ENCODE results near the gene RGS6.

The RGS6 gene

DNA sequence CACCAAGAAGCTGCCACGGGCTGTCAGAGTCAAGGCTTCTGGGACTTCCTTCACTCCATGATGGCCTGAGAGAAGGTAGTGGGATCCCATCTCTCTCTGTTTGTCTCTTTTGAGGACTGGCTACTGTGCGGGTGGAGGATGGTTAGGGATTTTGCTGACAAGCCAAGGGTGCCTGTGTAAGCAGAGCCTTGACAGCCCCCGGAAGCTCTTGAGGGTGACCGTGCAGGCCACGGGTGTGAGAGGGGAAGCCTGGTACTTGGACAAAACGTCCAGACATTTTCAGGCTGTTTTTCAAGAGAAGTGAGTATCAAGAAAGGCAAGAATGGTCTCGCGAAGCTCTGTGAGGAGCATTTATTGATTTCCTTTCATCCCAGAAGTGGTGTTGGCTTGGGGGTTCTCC lies 609.3 kb downstream of the RGS6 start:
- no peak for DNase-seq

DNA sequence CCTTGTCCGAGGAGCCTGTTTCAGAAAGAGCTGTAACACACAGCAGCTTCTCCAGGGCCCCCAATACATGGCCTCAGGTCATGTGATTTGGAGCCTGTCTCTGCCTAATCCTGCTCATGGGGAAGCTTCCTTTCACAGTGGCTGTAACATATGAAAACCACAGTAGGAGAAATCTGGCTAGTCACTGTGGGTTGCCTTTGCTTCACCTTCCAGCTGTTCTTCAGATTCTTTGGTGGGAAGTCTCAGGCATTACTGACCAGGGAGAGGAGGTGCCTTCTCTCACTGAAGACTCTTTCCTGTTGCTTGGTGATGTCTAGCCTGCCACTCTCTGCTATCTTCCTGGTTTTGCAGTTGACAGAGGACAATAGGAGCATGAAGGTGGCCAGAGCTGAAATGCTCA lies 611.1 kb downstream of the RGS6 start:
- no peak for DNase-seq

DNA sequence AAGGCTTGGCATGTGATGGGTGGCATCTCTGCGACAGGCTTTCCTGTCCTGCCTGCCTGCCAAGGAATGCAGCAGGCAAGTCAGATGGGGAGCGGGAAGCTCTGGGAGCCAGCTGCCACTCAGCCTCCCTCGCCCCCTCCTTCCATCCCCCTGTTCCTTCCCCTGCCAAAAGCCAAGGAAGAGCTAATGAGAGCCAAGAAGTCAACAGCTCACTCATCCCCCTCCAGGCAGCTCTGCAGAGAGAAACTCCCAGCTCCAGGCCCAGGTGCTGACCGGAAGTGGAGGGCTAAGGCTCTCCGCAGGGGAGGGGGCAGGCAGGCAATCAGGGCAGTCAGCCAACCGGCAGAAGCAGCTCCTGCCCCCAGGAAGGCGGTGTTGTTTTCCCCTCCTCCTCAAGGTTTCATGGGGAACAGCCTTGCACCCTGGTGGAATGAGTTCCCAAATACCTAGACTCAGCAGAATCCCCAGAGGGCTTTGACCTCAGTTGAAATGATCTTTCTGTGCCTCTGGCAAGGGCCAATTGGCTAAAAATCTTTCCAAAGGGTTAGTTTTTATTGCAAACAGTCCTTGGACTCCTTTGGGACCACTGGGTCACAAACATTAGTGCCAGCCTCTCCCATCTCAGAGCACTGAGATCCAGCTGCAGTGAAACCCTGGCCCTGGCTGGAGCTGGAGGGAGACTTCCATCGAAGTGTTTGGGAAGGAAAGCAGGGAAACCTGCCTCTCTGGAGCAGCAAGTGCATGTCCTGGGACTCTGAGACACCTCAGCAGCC lies 612.6 kb downstream of the RGS6 start:
- DNase-seq, result no peak

- DNase-seq, result no peak
These were observed 613.4 kb downstream of the RGS6 start for GRCh38 chr14:72545411-72546311.

DNA sequence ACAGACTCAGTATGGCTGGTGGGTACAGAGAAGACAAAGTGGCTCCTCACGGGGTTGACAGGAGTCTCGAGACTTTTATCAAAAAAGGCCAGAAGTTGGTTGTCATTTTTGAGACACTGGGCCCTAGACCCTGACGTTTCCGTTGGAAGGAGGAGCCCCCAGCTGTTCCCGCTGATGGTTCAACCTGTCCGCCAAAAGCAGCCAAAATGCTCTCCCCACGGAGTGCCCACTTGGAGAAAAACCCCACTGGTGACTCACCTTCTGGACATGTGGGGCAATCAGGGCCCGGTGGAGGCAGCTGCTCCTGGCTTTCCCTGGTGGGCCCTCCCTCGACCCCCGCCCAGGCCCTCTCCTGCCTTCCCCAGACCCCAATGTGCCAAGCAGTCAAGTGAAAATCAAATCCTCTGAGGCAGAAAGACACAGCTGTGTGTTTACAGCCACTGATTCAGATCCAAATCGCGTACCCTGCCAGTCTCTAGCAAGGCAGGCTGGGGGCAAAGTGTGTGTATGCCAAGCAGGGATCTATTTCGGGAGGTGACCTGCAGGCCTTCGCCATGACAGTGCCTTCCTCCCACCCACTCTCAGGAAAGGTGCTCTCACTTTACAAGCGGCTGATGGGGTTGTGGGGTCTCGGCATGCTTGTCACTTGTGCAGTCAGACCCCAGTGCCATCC lies 614.3 kb downstream of the RGS6 start:
- no peak for DNase-seq

GRCh38 chr14:72547999-72548398 lies 615.8 kb downstream of the RGS6 start:
- no peak for DNase-seq

- no peak for DNase-seq
These were observed 616.8 kb downstream of the RGS6 start for GRCh38 chr14:72549026-72549425.

DNA sequence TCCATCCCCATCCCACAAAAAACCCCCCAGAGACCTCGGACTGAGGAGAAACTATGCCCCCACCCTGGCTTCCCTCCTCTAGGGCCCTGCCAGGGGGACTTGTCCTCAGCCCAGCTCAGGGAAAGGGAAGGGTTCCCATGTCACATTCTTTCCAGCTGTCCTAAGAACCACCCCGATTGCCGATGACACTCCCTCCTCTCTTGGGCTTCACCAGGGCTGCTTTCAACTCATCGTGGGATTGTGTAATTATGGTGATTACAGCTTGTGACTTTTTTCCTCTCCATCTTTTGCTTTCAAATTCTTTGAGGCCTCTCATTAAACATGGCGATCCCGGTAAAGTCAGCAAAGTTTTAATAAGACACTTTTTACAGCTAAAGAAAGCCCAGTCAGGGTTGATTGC lies 617.6 kb downstream of the RGS6 start:
- DNase-seq, result no peak

DNA sequence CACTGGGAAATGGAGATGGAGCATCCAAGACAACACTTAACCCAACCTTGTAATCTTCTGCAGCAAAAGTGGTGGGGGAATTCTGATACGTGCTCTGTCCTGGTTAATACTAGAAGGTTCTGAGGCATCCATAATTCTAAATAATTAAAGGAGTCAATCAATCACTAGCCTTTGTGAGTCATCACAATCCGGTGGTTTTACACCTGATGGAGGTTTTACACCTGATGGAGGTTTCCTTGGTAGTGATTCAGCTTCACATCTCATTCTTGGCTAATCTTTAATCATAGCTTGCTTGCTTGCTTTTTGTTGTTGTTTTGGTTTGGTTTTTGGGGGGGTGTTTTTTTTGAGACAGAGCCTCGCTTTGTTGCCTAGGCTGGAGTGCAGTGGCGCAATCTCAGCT lies 618.3 kb downstream of the RGS6 start:
- no peak for DNase-seq

- DNase-seq, result no peak
These were observed 620.0 kb downstream of the RGS6 start for GRCh38 chr14:72552236-72552635.

- no peak for DNase-seq
These were observed 620.9 kb downstream of the RGS6 start for GRCh38 chr14:72553161-72553560.

GRCh38 chr14:72553656-72554055 lies 621.4 kb downstream of the RGS6 start:
- no peak for DNase-seq

GRCh38 chr14:72554401-72554800 lies 622.2 kb downstream of the RGS6 start:
- no peak for DNase-seq

GRCh38 chr14:72554994-72555608 lies 622.9 kb downstream of the RGS6 start:
- DNase-seq, result no peak

GRCh38 chr14:72555609-72556000 lies 623.4 kb downstream of the RGS6 start:
- DNase-seq, result no peak

DNA sequence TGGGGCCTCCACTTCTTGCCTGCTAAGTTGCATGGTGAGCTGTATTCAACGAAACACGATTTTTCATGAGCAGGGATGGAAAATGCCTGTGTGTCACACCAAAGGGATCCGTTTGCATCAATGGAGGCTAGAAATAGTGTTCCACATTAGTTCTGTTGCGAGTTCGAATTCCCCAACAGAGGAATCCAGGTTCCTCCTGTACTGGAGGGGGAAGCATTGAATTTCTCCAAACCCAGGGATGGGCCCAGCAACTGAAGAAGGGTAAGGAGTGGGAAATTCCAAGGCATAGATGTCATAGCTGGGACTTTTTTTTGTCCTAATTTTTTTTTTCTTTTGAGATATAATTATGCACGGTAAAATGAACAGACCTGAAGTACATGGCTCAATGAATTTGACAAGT lies 625.4 kb downstream of the RGS6 start:
- DNase-seq, result no peak

- DNase-seq, result no peak
These were observed 626.5 kb downstream of the RGS6 start for GRCh38 chr14:72558721-72559120.

DNA sequence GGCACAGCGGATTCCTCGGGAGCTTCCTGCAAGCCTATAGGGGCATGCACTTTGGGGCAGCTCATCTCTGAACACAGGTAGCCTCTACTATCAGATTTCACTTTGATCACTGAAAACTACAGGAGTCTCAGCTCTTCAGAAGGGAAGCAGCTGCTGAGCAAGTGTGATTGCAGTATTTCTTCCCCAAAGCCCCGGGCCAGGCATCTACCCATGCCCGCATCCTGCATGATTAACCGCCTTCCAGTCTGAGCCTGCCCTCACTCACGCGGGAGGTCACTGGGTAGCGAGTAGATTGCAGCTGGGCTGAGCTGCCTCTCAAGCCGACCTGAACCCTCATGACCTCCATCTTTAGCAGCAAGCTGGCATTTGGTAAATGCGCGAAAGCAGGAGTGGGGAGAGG lies 627.0 kb downstream of the RGS6 start:
- DNase-seq, result no peak

- no peak for DNase-seq
These were observed 627.5 kb downstream of the RGS6 start for GRCh38 chr14:72559669-72560255.

GRCh38 chr14:72560331-72560730 lies 628.1 kb downstream of the RGS6 start:
- no peak for DNase-seq

DNA sequence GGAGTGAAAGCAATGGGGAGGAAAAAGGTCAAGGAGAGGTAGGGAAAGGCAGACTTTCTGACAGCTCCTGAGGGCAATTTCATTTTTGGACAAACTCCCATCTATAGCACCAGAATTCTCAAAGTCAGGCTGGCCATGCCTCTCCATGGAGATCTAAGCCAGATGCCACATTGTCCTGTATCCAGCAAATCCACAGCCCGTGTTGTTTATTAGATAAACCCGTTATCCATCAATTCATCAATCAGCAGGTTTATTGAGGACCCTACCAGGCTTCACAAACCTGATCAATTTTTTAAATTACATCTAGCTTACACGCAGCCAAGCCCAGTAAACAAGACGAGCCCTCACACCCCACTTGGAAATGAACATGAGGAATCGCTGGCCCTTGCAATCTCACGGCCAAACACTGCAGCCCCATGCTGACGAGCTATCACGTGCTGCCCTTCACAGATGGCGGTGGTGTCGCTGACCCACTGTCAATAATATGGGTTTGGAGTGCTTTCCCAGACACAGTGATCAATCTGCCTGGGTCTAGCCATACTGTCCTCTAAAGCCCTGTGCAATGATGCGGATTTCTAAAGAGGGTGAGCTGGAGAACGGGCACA lies 628.8 kb downstream of the RGS6 start:
- no peak for DNase-seq

DNA sequence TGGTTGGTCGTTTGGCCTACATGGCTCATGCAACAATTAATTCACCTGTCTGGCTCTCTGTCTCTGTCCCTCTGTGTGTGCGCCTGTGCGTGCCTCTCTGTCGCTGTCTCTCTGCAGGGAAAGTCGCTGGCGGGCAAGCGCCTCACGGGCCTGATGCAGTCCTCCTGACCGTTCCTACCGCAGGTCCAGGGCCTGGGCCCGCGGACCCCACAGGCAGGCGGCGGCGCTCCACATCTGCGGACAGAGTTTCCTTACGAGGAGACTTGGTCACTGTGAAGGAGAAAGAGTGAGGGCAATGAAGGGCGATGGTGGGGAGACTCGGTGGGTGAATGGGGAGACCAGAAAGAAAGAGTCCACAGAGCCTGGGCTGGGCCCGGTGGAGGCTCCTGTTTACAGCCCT lies 630.1 kb downstream of the RGS6 start:
- no peak for DNase-seq
